Endodermal cell (in vitro differentiated cells): ENCODE results near the gene OR8H3. TPM values are rescaled to one million over a fixed set of nuclear protein-coding genes. Genes with fewer than 3 reads are reported as not detected.
A peak's percentile ranks its signal among the peaks of the same experiment; 100 is the strongest.

Experiments used
- DNase-seq: peaks from one replicate; pipeline ENCODE4 v3.0.0-alpha.2; 2017
- H3K27ac ChIP-seq: 2 replicates; pipeline ENCODE4 v1.5.1; 2013; ENCODE audit warnings: mild to moderate bottlenecking, low read depth, low read length, moderate library complexity
- H3K27me3 ChIP-seq: 2 replicates; pipeline ENCODE4 v1.6.1; 2013; ENCODE audit warnings: mild to moderate bottlenecking, low read length, moderate library complexity; ENCODE audit not compliant: insufficient read depth, control insufficient read depth, poor library complexity, severe bottlenecking
- H3K36me3 ChIP-seq: 2 replicates; pipeline ENCODE4 v1.7.0; 2013; ENCODE audit warnings: mild to moderate bottlenecking, low read length, moderate library complexity; ENCODE audit not compliant: control insufficient read depth, insufficient read depth
- H3K4me1 ChIP-seq: one replicate; pipeline ENCODE4 v1.7.0; 2013; ENCODE audit warnings: low read length; ENCODE audit not compliant: control insufficient read depth, insufficient read depth
- H3K4me3 ChIP-seq: 2 replicates; pipeline ENCODE4 v1.5.1; 2013; ENCODE audit warnings: mild to moderate bottlenecking, low read length, moderate library complexity
- H3K9ac ChIP-seq: 2 replicates; pipeline ENCODE4 v1.6.1; 2013; ENCODE audit warnings: mild to moderate bottlenecking, low read length, moderate library complexity; ENCODE audit not compliant: poor library complexity, severe bottlenecking; ENCODE audit errors: extremely low read depth
- H3K9me3 ChIP-seq: 2 replicates; pipeline ENCODE4 v1.6.1; 2013; ENCODE audit warnings: mild to moderate bottlenecking, low read length, moderate library complexity; ENCODE audit not compliant: control insufficient read depth
- H3K27ac Mint-ChIP-seq: 2 replicates; pipeline ENCODE4 v1.8.0; 2020; ENCODE audit warnings: mixed read lengths
- H3K27me3 Mint-ChIP-seq: 2 replicates; pipeline ENCODE4 v1.8.0; 2021; ENCODE audit warnings: mild to moderate bottlenecking, mixed read lengths; ENCODE audit not compliant: insufficient read depth
- H3K36me3 Mint-ChIP-seq: 2 replicates; pipeline ENCODE4 v1.8.0; 2020; ENCODE audit warnings: low read depth, mixed read lengths
- H3K4me1 Mint-ChIP-seq: 2 replicates; pipeline ENCODE4 v1.8.0; 2020; ENCODE audit warnings: mixed read lengths
- H3K4me3 Mint-ChIP-seq: 2 replicates; pipeline ENCODE4 v1.8.0; 2020; ENCODE audit warnings: mild to moderate bottlenecking, moderate library complexity, mixed read lengths
- H3K9me3 Mint-ChIP-seq: 2 replicates; pipeline ENCODE4 v1.8.0; 2020; ENCODE audit warnings: mild to moderate bottlenecking, mixed read lengths
- WGBS, 2 experiments: methylation state at CpG; one replicate each; pipeline versions ENCODE4 v1.1.5 to v1.1.7; 2013; ENCODE audit warnings: missing lambda C conversion rate in 2 of 2, mixed read lengths in 1 of 2; ENCODE audit not compliant: insufficient coverage in 1 of 2, insufficient read length in 1 of 2; 5-methylcytosine and 5-hydroxymethylcytosine counted together
- total RNA-seq, 2 donors: library from RNA; stranded (reverse); fragmentation: NEBNext Ultra II Directional in 1 of 2; extraction: Animal tissue kit (Norgen Biotek cat#: 25700) in 1 of 2; gene quantifications; 2 replicates in 1 of 2; 3 replicates in 1 of 2; pipeline ENCODE4 v1.2.1, GENCODE V29; 2021
- TF ChIP-seq, protein P1 (sequence below): fragments of 200-600 bp; sonication (generic); conservative IDR thresholded peaks from 2 replicates; pipeline ENCODE4 v1.5.0; 2021; ENCODE audit warnings: antibody characterized with exemption, mild to moderate bottlenecking

Gene OR8H3
- total RNA-seq, 2 donors from 2014 or later, result not detected

GRCh38 chr11:56152333-56152732 is 30.2 kb downstream of the OR8H3 start:
- no peak for DNase-seq
- no peaks in the 10 kb centered on the region for H3K36me3 ChIP-seq
- peaks cover 9% of the 10 kb centered on the region for H3K36me3 Mint-ChIP-seq
- H3K4me3 Mint-ChIP-seq, result no peak overlapping the region
- TF ChIP-seq, protein P1, sequence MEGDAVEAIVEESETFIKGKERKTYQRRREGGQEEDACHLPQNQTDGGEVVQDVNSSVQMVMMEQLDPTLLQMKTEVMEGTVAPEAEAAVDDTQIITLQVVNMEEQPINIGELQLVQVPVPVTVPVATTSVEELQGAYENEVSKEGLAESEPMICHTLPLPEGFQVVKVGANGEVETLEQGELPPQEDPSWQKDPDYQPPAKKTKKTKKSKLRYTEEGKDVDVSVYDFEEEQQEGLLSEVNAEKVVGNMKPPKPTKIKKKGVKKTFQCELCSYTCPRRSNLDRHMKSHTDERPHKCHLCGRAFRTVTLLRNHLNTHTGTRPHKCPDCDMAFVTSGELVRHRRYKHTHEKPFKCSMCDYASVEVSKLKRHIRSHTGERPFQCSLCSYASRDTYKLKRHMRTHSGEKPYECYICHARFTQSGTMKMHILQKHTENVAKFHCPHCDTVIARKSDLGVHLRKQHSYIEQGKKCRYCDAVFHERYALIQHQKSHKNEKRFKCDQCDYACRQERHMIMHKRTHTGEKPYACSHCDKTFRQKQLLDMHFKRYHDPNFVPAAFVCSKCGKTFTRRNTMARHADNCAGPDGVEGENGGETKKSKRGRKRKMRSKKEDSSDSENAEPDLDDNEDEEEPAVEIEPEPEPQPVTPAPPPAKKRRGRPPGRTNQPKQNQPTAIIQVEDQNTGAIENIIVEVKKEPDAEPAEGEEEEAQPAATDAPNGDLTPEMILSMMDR, result no peak
- H3K4me1 Mint-ChIP-seq, result no peaks in the 10 kb centered on the region
- peaks cover 25% of the 10 kb centered on the region for H3K9me3 Mint-ChIP-seq
- H3K4me3 ChIP-seq, result peak overlapping the region; percentile 62
- H3K9me3 ChIP-seq, result peaks cover 40% of the 10 kb centered on the region
- no peaks in the 10 kb centered on the region for H3K27me3 ChIP-seq
- H3K4me1 ChIP-seq, result no peaks in the 10 kb centered on the region
- no peak overlapping the region for H3K27ac ChIP-seq
- H3K27ac Mint-ChIP-seq, result no peak overlapping the region
- no peak overlapping the region for H3K9ac ChIP-seq
- H3K27me3 Mint-ChIP-seq, result no peaks in the 10 kb centered on the region
- 93 to 100% methylated on average over 5 to 15 of the region's 15 CpGs for WGBS, 2 experiments

- no peak within 1 kb of the TSS for H3K27ac ChIP-seq
- WGBS, 2 experiments, result 87 to 100% methylated on average over 1 to 3 of the region's 3 CpGs
- no peaks in the 10 kb centered on the region for H3K4me1 ChIP-seq
- H3K27me3 ChIP-seq, result no peaks in the 10 kb centered on the region
- Mint-ChIP-seq H3K36me3 (no peaks in the 10 kb centered on the region), H3K9me3 (peaks cover 5% of the 10 kb centered on the region), H3K27ac (no peak within 1 kb of the TSS), H3K27me3 (no peaks in the 10 kb centered on the region), H3K4me1 (no peaks in the 10 kb centered on the region), H3K4me3 (no peak within 1 kb of the TSS)
- DNase-seq, result no peak
- no peak within 1 kb of the TSS for H3K9ac ChIP-seq
- no peak within 1 kb of the TSS for H3K4me3 ChIP-seq
- H3K36me3 ChIP-seq, result no peaks in the 10 kb centered on the region
- TF ChIP-seq, protein P1, result no peak
- peaks cover 12% of the 10 kb centered on the region for H3K9me3 ChIP-seq
Measured at GRCh38 chr11:56160217-56160616, 38.0 kb downstream of the OR8H3 start, which contains the start of gene OR8K5. TSS of gene OR8K5 (minus strand) at chr11:56160317. CDS start at chr11:56160317, 0 bp downstream.

DNA sequence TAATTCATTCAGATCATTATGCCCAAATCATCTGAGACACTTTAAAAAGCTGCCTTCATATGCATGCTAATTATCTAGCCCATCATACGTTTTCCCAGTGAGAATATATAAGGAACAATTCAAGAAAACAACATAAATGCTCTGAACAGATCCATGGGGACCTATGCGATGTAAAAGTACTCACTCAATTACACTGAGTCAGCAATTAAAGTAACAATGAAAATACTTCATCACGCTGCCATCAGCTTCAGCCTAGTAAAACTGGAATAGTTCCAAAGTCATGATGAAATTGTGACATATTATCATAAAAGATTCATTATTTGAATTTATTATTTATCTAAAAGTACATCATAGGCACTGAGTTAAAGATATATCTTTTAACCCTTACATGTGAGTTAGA is 41.6 kb downstream of the OR8H3 start:
- Mint-ChIP-seq H3K4me1 (peaks cover 5% of the 10 kb centered on the region), H3K27me3 (no peaks in the 10 kb centered on the region), H3K9me3 (no peaks in the 10 kb centered on the region), H3K4me3 (no peak overlapping the region), H3K27ac (no peak overlapping the region), H3K36me3 (no peaks in the 10 kb centered on the region)
- DNase-seq, result no peak
- Histone ChIP-seq H3K36me3 (no peaks in the 10 kb centered on the region), H3K9me3 (no peaks in the 10 kb centered on the region), H3K4me3 (no peak overlapping the region), H3K4me1 (no peaks in the 10 kb centered on the region), H3K9ac (no peak overlapping the region), H3K27ac (no peak overlapping the region), H3K27me3 (no peaks in the 10 kb centered on the region)
- TF ChIP-seq, protein P1, result no peak
- WGBS, 2 experiments, result 83 to 91% methylated on average over 2 to 3 of the region's 3 CpGs
